CD4-positive, alpha-beta T cell treated with Interleukin-12 subunit alpha and Interleukin-12 subunit beta, for 1 hour (primary cell): Measurements from ENCODE around the gene IL2RA.
"Not testable (repeated sequence)": the region's sequence is repeated elsewhere in the genome, so short reads cannot be mapped to it uniquely, and the experiment has no call there.

Experiments
- DNase-seq: peaks from one replicate; pipeline ENCODE4 v3.0.0-alpha.2; 2020

Gene IL2RA

GRCh38 chr10:5976512-5977470 lies 85.4 kb downstream of the IL2RA start:
- DNase-seq = peak; percentile 38

- peak; percentile 77 for DNase-seq
Observed at GRCh38 chr10:5975641-5976473, 86.3 kb downstream of the IL2RA start.

GRCh38 chr10:5973069-5973468 lies 89.1 kb downstream of the IL2RA start:
- DNase-seq = no peak

GRCh38 chr10:5971886-5972285 lies 90.3 kb downstream of the IL2RA start:
- DNase-seq = no peak

- DNase-seq = peak; percentile 37
Observed at GRCh38 chr10:5971315-5971832, 90.8 kb downstream of the IL2RA start.

GRCh38 chr10:5970527-5970926 lies 91.6 kb downstream of the IL2RA start:
- DNase-seq = no peak

GRCh38 chr10:5970066-5970465 lies 92.1 kb downstream of the IL2RA start:
- no peak for DNase-seq

- no peak for DNase-seq
Observed at GRCh38 chr10:5968681-5969453, 93.3 kb downstream of the IL2RA start.

GRCh38 chr10:5968037-5968680 lies 94.0 kb downstream of the IL2RA start:
- no peak for DNase-seq

- DNase-seq = no peak
Observed at GRCh38 chr10:5965266-5965665, 96.9 kb downstream of the IL2RA start.

GRCh38 chr10:5964736-5965135 lies 97.4 kb downstream of the IL2RA start:
- no peak for DNase-seq

- DNase-seq = no peak
Observed at GRCh38 chr10:5963591-5963990, 98.6 kb downstream of the IL2RA start.

GRCh38 chr10:5963071-5963470 lies 99.1 kb downstream of the IL2RA start:
- DNase-seq = no peak

GRCh38 chr10:5962358-5962940 lies 99.7 kb downstream of the IL2RA start:
- DNase-seq = not testable (repeated sequence)

- DNase-seq = no peak
Observed at GRCh38 chr10:5961405-5962100, 100.6 kb downstream of the IL2RA start.

- not testable (repeated sequence) for DNase-seq
Observed at GRCh38 chr10:5960973-5961275, 101.2 kb downstream of the IL2RA start.
